C1 segment of cervical spinal cord (tissue), 14 donors: ENCODE data around the gene NKPD1.

Experiments
- DNase-seq, 14 donors: peaks; one replicate each; lab custom pipeline; 2025; lab: John Stamatoyannopoulos, UW

The NKPD1 gene

DNA sequence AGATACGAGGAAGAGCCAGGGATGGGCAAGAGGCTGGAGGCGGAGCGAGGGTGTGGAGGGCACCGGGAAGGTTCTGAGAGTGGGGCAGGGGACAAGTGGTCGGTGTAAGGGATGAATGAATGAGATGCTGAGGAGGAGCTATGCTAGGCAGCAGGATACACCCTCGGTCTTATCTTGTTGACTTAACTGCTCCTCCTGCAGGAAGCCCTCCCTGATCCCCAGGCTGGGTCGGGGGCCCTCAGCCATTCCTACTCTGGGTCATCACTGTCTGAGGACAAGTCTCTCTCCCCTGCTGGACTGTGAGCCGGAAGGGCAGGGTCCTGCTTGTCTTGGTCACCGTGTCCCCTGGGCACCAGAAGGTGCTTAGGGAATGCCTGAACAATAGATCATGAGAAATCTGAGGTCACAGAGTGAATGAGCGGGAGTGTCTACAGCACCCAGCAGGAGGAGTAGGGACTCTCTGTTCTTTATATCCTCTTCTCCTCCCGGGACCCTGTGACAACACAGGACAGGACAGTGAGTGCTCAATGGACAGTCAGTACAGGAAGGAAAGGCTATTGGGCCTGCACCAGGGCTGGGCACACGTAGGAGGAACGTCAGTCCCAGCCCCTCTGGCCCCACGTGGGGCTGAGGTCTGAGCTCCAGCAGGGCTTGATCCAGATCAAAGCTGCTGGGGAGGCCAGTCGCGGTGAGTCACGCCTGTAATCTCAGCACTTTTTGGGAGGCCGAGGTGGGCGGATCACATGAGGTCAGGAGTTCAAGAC, 6.5 kb downstream of the NKPD1 start:
- no peak for DNase-seq

DNA sequence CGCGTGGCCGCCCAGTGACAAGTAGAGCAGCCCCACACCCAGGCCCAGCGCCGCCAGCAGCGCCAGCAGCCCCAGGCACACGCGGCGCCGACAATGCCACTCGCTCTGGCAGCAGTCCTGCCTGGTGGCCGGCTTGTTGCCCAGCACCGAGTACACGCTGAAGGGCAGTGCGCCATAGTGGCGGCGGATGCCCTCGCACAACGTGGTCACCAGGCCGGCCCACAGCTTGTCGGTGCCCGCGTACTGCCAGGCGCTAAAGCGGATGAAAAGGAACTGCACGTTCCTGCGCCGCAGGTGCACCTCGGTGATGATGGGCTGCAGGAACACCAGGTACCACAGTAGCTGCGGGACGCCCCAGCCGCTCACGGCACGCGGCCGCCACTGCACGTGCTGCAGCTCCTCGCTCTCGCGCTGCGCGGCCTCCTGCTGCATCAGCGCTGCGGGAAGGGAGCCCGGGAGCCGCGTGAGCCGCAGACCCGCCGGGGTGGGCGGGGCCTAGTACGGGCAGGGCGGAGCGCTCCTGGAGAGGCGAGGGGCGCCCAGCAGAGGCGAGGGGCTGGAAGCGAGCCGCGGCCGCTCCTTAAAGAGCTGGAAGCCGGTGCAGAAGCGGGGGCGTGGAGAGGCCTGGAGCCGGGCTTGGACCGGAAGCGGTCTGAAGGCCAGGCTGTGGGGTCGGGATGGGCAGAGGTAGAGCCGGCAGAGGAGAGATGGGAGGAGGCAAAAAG, 7.3 kb downstream of the NKPD1 start:
- DNase-seq: peak in 8 of 14 donors; percentile 10 to 44 (median 33)

DNA sequence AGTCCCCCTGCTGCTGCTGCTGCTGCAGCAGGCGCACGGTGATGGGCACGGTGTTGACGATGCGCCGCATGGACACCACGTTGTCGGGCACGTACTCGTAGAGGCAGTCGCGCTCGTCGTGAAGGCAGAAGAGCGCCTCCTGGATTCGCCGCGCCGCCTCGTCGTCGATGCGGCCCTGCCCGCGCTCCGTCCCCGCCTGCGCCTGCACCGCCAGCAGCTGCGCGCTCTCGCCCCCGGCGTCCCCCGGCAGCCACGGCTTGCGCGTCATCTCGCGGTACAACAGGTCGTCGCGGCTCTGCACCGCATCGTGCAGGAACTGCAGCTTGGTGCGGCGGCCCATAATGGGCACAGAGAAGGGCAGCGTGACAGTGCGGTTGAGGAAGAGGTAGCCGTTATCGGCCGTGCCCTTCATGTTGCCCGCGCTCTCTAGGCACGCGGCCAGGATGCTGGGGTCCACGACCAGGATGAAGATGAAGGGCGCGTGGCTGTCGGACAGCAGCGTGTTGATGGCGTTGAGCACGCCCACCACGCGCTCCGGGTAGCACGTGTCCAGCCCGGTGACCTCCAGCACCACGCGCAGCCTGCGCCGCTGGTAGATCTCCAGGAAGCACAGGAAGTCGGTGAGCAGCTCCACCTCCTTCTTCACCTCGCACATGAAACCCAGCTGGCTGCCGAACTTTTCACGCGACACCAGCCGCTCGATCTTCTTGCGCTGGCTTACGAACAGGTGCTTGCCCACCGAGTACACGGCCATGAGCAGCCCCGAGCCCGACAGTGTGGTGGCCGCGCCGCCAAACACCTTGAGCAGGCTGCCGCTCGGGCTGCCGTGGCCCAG, 8.1 kb downstream of the NKPD1 start:
- peak in 2 of 14 donors; percentile 16 for DNase-seq

DNA sequence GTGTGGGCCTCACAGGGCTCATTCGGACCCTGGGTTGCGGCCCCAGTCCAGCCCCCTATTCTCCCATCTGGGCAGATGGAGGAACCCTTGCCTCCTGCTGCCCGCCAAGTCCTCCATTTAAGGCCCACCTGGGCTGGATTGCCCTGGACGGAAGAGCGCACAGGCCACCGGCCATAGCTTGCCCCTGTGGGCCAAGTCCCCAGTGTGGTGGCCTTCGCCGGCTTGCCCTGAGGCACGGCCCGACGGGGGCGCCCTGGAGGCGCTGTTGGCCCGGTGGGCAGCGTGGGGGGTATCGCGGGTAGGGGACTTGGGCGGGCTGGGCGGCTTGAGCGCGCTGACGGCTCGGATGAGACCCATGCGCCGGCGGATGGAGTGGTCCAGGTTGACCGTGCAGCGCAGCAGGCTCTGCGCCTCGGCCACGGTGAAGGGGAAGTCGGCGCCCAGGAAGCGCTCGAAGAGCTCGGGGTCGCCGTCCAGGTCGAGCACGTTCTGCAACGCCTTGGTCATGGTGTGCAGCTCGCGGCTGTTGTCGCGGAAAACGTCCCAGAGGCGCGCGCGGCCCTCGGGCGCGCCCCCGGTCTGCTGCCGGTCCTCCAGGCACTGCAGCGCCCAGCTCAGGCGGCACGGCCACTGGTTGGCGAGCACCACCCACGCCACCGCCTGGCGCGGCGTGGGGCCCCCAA, 8.8 kb downstream of the NKPD1 start:
- no peak for DNase-seq

DNA sequence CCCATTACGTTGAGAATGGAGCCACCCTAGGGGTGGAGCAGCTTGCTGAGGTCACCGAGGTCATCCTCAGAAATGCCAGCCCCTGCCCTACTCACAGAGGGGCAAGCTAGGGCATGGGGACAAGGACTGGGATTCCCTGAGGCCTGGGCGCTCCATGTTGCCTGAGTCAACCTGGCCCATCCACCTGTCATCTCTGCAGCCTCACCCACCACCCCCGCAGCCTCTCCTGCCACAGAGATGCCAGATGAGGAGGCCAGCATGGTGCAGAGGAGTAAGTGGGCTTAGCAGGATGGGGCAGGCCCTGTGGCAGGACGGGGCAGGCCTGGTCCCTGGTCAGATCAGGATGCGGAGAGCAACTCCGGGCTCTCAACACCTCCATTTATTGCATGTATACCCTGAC, 9.5 kb downstream of the NKPD1 start:
- no peak for DNase-seq

DNA sequence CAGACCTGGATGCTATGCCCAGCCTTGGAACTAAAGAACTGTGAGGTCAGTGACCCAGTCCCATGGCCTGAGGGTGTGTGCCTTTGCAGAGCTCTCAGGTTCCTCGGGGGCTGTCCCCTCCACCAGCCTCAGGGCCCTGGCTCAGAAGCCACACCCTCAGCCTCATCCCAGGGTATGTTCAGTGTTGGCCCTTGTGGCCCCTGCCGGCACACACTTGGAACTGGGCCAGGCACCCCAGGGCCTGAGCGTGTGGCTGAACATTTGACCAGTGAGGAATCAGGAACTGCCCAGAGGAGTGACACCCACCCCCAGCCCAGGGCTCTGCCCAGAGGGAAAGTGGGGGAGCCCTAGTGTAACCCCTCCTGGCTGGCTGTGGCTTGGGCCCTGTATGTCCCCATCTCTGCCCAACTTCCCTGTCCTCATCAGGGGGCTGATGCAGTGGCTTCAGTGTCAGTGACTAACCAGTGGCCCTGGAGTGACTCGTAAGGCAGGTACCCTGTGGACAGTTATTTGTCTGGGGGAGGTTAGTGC, 10.0 kb downstream of the NKPD1 start:
- DNase-seq: no peak

DNA sequence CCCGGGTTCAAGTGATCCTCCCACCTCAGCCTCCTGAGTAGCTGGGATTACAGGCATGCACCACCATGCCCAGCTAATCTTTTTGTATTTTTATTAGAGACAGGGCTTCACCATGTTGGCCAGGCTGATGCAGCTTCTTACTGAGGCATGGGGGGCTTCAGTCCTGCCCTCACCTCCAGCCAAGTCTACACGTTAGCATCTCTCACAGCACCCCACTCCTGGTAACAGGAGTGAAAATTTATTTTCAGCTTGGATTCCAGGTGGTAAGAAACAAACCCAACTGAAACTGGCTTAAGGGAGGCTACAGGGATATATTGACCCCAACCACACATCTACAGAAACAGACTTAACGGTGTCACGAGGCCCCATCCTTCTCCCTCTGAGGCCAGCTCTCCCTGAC, 10.6 kb downstream of the NKPD1 start:
- DNase-seq: no peak

DNA sequence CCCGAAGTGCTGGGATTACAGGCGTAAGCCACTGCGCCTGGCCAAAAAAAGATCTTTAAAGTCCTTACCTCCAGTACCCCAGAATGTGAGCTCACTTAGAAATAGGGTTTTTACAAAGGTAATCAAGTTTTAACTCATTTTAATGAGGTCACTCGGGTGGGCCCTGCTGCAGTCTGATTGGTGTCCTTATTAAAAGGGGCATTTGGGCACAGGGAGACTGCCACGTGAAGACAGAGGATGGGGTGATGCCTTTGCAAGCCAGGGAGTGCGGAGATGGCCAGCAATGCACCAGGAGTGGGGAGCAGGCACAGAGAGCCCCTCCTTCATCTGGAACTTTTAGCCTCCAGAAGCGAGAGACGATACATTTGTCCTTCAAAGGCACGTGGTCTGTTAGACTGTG, 11.7 kb downstream of the NKPD1 start:
- DNase-seq: no peak

DNA sequence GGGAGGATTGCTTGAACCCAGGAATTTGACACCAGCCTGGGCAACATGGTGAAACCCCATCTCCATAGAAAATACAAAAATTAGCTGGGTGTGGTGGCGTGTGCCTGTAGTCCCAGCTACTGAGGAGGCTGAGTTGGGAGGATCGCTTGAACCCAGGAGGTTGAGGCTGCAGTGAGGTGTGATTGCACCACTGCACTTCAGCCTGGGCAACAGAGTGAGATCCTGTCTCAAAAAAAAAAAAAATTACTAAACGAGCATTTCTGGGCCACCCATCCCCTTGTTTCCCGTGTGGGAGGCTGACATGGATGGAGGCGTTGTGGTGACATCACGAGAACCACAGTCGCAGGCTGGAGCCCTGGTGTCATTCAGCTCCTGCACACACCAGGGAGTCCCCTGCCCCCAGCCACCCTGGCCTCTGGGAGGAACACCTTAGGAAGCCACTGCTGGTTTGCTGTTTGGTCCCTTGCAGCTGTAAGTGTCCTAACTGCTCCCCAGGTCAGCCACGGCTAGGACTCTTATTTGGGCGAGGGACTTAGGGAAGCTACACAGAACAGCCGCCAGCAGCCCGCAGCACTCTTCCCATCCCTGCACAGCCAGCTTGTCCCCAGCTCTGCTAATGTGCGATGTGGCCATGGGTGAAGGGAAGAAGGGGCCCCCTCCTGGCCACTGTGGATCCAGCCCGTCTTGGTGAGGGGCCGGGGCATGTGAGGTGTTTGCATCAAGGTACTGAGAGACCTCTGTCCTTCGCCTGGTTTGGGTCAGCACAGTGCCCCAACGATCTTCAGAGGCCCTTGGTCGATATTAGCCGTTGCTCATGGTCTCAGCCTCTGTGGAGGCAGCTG, 12.7 kb downstream of the NKPD1 start:
- no peak for DNase-seq

DNA sequence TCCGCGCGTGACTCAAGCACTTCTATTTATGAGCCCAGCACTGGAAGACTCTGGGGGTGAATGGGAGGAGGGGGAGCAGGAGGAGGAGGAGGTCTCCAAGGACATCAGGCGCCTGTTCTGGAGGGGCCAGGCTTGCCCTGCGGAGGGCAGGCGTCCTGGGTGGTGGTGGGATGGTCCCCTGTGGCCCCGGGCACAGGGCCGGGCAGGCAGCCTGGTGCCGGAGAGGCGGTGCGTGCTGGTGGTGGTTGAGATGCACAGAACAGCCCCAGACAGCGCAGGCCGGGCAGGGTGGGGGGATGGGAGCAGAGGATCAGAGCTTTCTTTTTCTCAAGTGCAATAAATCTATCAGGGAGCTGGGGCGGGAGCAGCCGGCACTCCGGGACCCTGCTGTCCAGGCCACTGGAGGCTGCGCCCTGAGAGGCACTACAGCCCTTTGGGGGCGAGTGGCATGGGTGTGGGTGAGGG, 14.0 kb downstream of the NKPD1 start:
- DNase-seq: no peak

DNA sequence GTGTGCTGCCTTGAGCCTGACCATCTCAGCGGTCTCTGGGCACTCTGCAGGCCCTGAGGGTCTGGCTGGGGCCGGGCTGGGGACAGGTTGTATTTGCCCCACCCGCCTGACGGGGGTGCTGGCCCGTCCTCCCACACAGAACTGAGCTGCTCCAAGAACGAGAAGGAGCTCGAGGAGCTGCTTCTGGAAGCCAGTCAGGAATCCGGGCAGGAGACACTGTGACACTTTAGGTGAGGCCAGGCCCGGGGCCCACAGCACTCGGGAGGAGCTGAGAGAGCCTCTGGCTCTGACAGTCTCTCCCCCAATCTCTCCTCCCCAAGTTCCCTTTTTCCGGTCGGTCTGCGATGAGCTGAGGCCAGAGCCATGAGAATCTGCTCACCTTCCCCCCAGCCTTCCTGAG, 14.5 kb downstream of the NKPD1 start:
- DNase-seq: no peak

DNA sequence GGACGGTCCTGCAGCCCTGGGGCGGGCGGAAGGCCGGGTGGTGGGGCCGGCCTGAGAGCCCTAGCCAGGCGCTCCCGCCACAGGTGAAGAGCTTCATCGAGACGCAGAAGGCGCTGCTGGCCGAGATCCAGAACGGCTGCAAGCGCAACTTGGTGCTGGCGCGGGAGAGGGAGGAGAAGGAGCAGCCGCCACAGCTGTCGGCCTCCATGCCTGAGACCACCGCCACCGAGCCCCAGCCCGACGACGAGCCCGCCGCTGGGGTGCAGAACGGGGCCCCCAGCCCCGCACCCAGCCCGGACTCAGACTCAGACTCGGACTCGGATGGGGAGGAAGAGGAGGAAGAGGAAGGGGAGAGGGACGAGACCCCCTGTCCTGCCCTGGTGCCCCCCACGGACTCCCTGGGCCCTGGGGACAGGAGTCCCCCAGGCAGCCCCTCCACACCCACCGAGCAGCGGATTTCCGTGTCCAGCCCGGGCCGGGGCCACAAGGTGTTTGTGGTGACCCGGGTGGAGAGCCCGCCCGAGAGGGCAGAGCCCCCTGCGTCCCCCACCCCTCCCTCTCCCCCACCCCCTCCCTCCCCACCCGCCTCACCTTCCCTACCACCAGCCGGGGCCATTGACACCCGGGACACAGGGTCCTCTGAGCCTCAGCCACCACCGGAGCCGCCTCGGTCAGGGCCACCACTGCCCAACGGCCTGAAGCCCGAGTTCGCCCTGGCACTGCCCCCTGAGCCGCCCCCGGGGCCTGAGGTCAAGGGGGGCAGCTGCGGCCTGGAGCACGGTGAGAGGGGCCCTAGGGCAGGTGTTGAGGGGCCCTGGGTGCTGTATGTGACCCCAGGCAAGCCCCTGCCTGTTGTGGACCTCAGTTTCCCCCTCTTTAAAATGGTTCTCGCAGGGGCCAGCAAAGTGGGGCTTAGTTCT, 15.3 kb downstream of the NKPD1 start:
- DNase-seq: no peak

DNA sequence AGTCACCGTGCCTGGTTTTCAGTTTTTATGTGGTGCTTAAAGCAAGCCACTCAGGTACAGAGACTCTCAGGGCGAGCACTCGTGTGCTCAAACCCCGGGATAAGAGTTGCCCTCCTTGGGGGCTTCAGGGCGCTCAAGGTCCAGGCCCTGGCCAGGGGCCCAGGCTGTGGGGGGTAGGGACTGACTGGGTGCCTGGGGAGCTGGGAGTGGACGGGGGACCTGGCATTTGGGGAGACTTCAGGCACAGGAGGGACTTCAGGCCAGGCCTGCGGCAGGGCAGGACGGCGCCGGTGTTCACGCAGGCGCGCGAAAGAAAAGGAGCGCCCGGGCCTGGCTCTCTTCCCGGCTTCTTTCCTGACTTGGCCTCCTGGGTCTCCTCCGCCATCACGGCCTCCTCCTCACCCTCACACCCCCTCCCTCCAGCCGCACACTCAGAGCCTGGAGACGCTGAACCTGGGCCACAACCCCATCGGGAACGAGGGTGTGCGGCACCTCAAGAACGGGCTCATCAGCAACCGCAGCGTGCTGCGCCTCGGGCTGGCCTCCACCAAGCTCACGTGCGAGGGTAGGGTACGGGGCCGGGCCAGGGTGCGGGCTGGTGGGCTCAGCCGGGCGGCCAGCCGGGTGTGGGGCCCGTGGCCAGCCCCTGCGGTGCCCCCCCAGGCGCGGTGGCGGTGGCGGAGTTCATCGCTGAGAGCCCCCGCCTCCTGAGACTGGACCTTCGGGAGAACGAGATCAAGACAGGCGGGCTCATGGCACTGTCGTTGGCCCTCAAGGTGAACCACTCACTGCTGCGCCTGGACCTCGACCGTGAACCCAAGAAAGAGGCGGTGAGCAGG, 16.1 kb downstream of the NKPD1 start:
- DNase-seq: no peak

DNA sequence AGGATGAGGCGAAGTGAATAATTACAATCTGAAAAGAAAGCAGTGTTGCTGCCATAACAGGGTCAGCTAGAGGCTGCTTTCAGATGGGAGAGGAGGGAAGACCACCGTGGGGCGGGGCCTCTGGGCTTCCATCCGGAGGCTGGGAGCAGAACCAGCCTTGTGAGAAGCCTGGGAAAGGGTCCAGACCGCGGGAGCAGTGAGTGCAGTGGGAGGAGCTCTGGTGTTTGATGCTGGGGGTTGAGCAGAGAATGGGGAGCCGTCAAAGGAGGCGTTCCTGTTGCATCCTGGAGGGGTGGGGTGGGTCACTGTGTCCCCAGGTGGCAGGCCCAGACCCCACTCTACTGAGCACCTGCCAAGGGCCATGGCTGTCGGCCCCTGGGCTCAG, 18.1 kb downstream of the NKPD1 start:
- DNase-seq: no peak

DNA sequence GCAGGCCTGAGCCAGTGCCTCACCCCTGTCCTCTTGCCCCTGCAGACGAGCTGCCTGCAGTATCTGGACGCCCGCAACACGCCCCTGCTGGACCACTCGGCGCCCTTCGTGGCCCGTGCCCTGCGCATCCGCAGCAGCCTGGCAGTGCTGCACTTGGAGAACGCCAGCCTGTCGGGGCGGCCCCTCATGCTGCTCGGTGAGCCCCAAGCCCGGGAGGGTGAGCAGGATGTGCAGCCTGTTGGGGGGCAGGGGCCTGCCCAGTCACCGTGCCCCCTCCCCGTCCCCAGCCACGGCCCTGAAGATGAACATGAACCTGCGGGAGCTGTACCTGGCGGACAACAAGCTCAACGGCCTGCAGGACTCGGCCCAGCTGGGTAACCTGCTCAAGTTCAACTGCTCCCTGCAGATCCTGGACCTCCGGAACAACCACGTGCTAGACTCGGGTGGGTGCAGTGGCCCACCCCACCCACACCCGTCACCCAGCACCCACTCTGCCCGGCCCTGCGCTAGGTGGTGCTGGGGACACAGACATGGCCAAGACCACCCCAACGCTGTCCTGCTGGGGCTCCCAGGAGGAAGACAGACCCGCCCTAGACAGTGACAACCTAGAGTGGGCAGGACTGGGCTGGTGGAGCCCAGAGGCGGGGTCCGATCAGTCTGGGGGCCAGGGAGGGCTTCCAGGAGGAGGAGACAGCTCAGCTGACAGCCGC, 18.6 kb downstream of the NKPD1 start:
- no peak for DNase-seq

DNA sequence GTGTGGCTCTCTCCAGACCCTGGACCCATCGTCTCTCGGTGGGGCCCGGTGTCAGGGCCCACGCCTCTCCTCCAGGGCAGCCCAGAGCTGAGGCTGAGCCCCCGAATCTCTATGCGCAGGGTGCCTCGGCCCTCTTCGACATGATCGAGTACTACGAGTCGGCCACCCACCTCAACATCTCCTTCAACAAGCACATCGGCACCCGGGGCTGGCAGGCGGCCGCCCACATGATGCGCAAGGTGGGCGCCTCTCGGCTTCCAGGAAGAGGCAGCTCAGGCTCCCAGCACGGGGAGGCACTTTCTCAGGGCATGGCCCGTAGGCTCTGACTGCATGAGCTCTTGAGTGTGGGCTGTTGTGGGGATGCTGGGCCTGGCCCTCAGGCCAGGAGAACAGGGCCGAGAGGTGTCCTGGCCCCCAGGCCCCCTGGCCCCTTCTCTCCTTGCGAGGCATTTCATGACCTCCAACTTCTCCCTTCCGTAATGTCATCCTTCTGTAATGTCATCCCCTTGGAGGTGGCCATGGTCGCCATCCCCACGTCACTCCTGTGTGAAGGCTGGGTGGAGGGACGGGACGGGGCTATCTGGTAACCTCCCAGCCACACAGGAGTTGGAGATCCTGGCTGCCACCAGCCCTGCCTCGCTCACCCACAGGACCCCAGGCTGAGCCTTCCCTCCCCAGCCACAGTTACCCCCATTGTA, 19.4 kb downstream of the NKPD1 start:
- DNase-seq: no peak

DNA sequence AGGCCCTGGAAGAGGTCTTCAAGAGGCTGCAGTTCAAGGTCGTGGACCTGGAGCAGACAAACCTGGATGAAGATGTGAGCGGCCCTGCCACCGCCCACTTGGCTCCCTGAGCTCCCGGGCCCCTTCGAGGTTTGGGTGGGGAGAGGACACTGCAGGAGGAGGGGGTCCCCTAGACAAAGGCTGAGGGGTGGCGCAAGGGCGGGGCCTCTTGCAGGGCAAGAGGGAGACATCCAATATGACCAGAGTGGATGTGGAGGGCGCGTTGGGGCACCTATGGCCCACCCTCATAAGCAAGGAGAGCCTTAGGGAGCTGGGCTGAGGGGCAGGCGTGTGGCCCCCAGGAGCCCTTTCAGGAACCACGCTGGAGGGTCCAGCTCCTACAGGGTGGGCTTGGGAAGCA, 20.2 kb downstream of the NKPD1 start:
- no peak for DNase-seq
